GM21423 (cell line): ENCODE data around the gene TENM3.

ENCODE experiments used
- ATAC-seq: cut with Tn5 transposase; IDR thresholded peaks from one replicate; pipeline ENCODE4 v1.9.1; 2021; ENCODE audit warnings: mild to moderate bottlenecking, moderate library complexity; ENCODE audit not compliant: unreplicated experiment

Gene TENM3

DNA sequence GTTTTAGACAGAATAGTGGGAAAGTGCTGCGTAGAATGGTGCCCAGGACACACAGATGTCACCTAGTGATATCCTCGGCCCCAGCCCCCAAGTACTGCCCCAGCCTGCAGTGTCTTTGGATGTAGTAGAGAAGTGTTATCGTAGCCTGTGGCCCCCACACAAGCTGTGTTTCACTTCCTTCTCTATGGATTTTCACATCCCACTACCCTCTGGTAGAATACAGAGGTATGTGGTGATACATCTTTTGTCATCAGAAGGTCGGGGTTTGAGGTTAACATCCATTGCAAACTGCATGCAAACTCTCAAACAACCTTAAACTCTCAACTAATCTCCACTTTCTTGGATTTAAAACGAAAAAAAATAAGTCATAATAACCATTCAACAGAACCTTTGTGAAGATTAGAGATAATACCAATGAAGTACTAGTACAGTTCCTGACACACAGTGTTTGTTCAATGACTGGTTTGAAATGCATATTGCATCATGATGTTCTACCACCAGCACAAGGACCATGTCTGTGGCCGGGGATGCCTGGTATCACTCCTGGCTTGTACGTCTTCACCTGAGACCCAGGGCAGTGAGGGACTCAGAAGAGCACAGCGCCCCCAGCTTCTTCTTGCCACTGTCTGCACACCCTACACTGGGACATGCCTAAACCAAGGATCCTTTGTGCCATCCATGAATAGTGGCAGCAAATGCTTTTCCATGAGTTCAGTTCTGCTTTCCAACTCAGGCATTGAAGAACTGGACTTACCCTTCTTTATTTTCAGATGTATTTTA is 406.7 kb downstream of the TENM3 start:
- ATAC-seq, result no peak

DNA sequence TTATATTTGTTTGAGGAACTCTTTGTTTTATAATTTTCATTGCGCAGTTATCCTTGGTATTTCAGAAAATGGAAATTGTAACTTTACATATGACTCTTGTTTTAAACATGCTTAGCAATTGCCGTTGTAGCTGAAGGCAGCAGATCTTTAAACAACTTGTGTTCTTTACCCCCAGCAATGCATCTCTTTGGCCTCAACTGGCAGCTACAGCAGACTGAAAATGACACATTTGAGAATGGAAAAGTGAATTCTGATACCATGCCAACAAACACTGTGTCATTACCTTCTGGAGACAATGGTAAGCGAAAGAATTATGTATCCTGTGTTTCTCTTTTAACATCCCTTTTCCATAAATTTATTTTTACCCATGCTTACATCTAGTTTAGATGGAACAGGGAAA is 410.4 kb downstream of the TENM3 start:
- no peak for ATAC-seq

DNA sequence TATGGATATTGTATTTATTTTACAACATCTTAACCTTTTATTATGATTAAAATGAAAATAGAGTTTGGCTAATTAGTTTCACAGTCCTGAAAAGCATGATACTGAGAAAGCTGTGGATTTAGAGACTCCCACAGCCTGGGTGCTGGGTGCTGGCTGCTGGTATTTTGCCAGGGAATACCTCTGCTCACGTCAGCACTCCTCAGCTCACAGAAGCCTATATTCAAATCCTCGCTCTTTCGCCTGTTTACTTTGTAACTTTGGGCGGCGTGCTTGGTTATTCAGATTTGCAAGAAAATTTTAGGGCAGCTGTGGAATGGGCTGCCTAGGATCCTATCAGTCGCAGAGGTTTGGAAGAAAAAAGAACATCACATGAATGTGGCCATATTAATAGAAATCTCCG is 412.1 kb downstream of the TENM3 start:
- ATAC-seq, result no peak

DNA sequence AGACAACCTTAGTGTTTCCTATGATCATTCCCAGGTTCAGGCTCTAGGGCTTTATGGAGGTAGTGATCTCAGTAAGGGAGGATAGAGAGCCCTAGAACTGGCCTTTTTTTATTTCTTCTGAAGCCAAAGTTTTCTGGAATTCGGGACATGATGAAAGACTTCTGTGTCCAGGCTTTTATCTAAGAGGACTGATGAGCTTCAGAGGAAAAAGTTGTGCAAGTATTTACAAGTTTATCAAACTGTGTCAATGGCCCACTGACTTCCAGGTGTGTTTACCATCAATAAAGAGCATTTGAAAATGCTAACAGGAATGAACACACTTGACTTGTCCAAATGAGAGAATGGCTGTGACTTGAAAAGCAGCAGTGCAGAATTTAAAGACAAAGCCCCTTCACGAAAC is 419.3 kb downstream of the TENM3 start:
- no peak for ATAC-seq

DNA sequence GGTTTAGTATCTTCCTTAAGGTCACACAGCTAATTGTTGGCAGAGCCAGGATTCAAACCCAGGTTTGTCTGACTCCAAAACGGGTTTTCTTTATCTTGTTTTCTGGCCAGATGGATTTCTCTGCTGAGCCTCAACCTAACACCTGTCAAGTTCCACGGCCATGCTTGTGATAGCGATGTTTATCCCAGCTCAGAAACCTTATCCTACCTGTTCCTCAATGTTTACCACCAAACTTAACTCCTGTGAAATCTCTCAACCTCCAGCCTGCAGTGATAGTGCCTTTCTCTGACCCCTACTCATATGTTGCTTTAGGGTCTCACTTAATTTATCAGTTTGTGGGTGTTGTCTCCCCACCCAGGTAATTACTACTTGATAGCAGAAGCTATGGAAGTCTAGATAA is 428.0 kb downstream of the TENM3 start:
- ATAC-seq, result no peak

DNA sequence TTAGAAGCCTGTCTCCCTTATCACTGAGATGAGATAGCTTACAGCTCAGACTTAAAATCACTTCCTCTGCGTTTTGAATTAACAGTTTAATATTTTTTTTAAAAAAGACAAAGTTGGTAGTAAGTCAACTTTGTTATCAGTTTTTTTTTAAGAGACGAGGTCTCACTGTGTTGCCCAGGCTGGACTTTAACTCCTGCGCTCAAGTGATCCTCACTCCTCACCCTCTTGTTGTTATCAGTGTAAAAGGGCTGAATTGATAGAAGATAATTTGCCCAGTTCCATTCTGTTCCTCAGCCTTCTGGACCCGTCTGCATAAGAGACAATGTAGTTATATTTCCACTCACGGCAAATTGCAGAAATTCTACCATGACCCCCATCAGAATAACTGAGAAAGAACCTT is 428.5 kb downstream of the TENM3 start:
- no peak for ATAC-seq

DNA sequence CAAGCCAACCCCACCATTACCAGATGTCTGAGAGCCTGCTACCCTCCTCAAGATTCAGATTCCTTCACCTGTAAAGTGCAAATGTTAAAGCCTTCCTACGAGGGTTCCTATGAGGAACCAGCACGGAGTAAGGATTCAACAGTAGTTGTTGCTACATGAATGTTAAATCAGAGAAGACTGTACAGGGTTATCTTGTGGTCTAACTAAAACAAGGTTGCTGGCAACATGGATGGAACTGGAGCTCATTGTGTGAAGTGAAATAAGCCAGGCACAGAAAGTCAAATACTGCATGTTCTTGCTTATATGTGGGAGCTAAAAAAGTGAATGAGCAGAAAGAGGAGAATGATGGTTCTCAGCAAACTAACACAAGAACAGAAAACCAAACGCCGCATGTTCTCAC is 435.4 kb downstream of the TENM3 start:
- ATAC-seq, result no peak

DNA sequence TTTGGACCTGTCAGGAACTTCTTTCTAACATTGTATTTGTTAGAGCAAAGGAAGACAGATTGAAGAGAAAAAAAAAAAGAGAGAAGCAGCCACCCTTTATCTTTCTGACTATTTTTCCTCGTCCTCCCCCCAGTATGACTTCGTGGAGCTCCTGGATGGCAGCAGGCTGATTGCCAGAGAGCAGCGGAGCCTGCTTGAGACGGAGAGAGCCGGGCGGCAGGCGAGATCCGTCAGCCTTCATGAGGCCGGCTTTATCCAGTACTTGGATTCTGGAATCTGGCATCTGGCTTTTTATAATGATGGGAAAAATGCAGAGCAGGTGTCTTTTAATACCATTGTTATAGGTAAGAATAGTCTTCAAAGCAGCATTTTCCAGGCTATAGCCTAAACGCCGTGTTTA is 436.3 kb downstream of the TENM3 start:
- no peak for ATAC-seq

DNA sequence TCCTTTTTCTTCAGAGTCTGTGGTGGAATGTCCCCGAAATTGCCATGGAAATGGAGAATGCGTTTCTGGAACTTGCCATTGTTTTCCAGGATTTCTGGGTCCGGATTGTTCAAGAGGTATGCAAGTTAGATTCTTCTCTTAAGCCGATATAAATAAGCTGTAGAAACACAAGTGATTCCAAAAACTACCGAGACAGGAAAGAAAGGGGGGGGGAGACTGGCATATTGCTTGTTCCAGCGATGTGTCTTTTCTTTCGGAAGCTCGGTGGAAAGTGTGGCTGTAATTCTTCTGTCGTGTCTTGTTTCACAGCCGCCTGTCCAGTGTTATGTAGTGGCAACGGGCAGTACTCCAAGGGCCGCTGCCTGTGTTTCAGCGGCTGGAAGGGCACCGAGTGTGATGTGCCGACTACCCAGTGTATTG is 437.0 kb downstream of the TENM3 start:
- no peak for ATAC-seq

DNA sequence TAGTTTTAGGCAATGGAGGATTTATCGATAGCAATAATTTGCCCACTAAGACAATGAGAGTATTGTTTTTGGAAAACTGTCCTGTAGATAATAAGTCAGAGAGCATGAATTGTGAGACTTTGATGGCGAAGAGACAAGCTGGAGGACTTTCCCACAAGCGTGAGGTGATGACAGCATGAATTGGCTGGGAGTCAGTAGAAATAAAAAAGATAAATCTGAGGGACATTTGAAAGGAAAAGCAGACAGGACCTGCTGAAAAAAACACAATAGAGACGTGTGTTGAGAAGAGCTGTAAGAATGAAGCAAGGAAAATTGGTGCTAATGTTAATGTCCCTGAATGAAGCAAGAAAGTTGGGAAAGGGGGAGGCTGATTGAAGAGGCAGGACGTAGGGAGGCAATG is 440.5 kb downstream of the TENM3 start:
- ATAC-seq, result no peak

DNA sequence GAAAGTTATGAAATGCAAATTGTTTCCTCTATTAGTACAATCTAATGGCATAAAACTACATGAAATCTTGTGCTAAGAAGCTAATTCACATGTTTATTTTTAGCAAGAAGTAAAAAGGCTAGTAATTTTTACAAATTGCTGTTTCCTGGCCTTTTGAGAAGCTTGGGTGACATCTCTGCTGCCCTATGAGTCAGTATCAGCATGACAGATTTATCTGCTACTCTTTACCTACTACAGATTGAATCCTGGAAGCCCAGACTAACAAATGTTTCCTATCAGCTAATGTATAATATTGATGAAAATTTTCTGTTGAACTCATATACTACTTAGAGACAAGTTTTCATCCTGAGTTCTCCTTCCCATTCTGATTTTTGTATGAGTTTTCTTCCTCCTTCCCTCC is 441.6 kb downstream of the TENM3 start:
- ATAC-seq, result no peak

DNA sequence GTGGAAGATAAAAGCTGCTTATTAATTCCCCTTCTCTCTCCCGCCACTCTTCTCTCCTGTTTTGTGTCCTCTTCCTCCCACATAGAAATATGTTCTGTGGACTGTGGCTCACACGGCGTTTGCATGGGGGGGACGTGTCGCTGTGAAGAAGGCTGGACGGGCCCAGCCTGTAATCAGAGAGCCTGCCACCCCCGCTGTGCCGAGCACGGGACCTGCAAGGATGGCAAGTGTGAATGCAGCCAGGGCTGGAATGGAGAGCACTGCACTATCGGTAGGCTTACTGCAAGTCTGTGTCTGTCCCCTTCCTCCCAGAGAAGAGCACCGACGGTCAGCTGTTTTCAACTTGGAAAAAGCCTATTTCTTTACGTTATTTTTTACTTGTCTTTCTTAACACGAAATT is 444.9 kb downstream of the TENM3 start:
- no peak for ATAC-seq

DNA sequence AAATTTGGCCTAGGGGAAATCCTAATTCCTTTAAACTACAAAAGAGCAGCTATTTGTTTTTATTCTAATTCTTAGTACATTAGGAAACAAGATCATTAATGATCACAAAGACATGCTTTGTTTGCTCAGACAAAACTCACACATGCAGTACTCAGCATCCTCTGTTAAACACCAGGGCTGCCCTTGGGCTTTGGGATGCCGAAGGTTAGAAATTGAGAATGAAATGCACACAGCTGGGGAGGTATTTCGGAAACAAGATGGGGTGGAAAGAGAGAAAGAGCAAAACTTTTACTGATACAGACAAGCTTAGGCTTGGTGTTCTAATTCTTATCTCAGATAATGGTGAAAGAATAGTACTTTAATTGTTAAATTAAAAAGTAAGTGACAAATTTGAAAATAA is 451.3 kb downstream of the TENM3 start:
- ATAC-seq, result no peak

DNA sequence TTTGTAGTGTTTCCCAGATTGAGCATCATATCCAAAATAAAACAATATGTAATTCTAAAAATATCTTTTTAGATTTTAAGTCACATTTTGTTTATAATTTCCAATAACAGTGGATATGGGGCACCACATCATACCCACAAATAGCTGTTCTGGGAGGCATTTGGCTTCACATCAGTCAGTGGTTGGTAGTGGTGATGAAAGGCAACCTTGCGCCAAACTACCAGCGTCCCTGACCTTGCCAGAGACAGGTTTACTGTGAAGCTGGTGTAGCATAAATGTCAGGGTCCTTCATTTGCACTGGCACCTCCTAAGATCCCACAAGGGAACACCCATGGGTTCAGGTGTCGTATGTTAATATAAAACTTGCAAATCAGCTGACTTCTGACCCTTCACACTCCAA is 451.8 kb downstream of the TENM3 start:
- no peak for ATAC-seq

DNA sequence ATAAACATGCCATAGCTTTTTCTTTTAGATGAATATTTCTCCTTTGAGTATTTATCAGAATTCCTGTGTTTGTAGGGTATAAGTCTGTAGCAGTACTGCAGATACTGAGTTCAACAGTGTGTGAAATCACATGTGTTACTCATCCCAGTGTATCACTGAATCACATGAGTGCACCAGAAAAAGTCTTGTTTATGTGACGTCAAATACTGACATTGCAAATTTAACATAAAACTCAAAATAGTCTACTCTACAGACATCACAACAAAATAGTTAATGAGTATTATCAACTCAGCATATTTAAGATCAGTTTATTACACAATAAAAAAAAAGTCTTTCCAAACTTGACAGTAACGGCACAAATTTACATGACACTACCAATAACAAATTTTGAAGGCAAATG is 452.6 kb downstream of the TENM3 start:
- ATAC-seq, result no peak

DNA sequence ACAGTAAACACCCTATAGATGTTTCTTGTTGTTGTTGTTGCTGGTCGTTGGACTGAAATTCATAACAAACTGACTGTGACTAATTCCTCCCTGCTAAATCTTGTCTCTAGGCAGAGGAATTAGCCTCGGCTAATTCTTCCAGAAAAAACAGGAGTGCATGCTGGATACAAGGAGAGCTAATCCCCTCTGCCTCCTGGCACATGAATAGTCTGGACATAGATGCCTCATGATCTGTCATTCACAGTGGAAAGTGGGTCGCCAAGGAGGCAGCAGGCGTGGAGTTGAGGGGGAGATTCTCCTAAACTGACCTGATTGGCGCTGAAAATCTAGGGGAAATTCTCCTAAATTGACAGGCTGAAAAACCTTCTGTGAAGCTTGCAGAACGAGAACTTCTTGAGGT is 453.9 kb downstream of the TENM3 start:
- no peak for ATAC-seq

DNA sequence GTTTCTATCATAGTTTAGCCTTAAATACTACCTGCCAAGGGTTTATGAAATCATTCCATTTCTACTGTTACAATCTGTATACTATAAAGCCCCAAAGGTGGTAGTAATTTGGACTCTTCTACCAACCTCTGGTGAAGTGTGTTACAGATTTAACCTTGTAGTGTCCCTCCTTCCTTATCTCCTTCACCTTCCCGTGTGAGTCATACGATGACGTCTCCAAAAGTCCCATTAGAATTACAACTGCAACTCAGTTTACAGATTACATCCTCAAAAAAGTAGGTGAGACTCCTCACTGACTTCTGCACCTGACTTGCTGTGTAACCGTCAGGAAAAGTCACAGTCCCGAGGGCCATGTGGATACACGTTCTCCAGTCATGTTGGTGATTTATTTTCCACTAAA is 455.0 kb downstream of the TENM3 start:
- ATAC-seq, result no peak

DNA sequence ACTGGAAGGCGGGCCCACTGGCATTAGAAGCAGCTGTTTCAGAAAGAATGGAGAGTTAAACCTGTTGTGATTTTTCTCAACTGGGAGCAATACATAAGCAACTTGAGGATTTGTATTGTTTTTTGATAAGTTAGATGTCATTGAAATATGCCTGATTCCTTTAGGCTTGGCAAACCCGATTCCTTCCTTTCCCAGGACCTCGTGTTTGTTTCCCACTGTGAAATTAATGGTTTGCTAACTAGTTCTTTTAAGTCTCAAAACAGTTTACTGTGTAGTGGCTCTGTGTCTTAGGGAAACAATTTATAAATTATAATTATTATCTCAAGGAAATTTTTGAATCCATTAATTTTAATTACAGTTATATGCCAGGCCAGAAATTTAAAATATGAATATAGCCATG is 456.0 kb downstream of the TENM3 start:
- ATAC-seq, result no peak

DNA sequence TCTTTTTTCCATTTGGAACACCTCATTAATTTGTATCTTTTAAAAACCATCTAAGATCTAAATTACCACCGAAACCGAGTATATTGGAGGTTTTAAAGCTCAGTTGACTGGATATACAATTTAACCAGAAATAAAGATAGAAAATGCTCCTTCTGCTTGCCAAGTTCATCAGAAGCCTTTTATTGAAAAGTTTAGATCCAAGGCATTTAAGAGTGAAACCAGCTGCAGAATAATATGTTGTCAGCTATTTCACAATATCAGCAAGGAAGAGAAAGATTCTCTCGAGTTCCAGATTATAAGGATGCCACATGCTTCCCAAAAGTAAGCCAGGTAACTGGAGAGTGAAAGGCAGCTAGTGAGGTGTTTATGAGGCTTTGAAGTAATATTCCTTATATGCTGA is 456.6 kb downstream of the TENM3 start:
- ATAC-seq, result no peak

DNA sequence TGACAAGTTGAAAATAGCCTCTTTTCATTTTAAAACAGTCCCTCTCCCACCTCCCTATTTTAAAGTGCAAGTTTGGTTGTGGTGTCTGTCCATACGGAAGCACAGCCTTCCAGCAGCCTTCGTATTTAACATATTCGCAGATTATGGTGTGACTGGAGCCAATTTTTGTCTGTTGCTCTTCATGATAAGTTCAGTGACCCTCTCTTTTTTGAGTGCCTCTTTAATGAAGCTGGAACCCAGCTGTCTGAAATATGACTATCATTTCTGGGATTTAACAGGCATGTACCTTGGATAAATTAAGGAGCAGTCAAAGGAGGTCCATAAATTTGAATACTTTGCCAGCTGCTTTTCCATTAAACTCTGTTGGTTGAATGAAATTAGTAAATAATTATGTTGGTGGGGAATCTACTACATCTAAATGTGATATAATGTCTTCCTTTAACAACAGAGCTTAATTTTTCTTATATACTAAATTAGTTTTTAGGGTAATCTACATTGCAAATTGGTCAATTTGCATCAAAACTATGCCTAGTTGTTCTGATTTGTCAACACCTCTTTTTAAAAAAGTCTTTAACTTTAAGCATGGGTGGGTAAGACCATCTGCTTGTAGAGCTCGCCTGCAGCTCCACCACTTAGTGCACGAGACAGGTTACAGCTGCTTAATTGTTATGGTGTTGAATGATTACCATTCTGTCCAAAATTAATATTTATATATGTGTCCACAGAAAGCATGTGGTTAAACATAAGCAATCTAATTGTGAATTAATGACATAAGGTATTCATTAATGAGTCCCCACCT is 457.4 kb downstream of the TENM3 start:
- no peak for ATAC-seq

DNA sequence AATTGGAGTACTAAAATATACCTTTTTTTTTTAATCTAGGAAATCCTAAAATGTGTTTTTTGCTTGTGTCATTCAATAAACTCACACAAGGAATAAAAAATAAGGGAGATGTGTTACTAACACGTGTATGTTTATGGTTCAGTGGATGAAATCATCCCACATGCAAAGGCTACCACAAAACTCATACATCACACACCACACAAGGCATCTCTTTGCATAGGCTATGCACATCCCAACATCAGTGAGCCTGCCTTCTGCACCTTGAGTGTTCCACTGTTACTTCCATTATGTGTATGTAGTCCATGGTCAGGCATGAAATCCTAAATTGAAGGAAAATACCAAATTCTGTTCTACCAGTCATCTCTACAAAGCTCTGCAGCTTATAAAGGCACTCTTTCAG is 460.9 kb downstream of the TENM3 start:
- ATAC-seq, result no peak

DNA sequence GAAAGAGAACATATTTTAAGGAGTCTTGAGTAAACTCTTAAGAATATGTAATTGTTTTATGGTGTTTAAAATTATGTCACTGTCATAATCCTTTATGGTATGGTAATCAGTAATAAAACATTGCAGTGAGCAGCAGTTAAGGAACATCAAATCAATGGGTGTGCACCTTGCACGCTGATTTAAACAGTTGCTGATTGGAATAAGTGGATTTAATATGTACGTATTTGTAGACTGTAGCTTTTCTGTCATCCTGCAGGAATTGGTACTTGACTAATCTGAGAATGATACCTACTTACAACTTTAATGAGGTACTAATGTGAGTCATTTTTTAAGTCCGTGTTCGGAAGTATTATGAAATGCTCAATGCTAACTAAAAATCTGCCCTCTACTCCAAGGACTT is 461.7 kb downstream of the TENM3 start:
- no peak for ATAC-seq

DNA sequence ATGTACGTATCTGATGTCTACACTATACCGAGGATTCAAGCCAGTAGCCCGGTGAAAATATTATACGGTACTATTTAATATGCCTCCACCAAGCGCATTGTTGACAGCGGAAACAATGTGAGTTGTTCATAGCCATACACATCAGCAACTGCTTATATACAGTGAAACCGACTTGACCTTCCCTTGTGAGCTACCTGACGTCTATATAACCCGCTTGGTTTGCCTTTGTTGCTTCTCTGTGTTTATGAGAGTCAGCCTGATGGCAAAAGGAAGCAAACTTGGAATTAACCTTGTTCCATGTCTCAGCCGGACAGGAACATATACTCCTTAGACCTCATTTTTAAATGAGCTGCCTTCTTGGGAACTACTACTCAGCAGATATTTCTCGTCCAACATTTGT is 462.2 kb downstream of the TENM3 start:
- ATAC-seq, result no peak
